SK-N-SH (cell line): Measurements from ENCODE around the gene ZNF185. TPM values are rescaled to one million over a fixed set of nuclear protein-coding genes. Genes with fewer than 3 reads are reported as not detected.

Experiments used
- CHD2 ChIP-seq: fragments of 150-350 bp; IDR thresholded peaks from 2 replicates; pipeline ENCODE4 v1.6.1; 2018; ENCODE audit warnings: low read length; ENCODE audit not compliant: partially characterized antibody
- ELF1 ChIP-seq: IDR thresholded peaks from 2 replicates; pipeline ENCODE4 v1.4.0; 2012
- EP300 ChIP-seq, 2 experiments: IDR thresholded peaks; 2 replicates each; pipeline versions ENCODE4 v1.4.0 to v1.6.1; 2012; ENCODE audit warnings: borderline replicate concordance in 1 of 2, low read depth in 1 of 2, low read length in 1 of 2
- GABPA ChIP-seq: IDR thresholded peaks from 2 replicates; pipeline ENCODE4 v1.4.0; 2012; ENCODE audit warnings: low read depth, mild to moderate bottlenecking
- RCOR1 ChIP-seq: fragments of 150-350 bp; IDR thresholded peaks from 2 replicates; pipeline ENCODE4 v1.6.1; 2017; ENCODE audit warnings: antibody characterized with exemption, low read length
- REST ChIP-seq: IDR thresholded peaks from 2 replicates; pipeline ENCODE4 v1.6.1; 2012; ENCODE audit warnings: mild to moderate bottlenecking, low read depth, low read length, moderate library complexity
- SIN3A ChIP-seq: IDR thresholded peaks from 2 replicates; pipeline ENCODE4 v1.6.1; 2012; ENCODE audit warnings: low read depth, mild to moderate bottlenecking, low read length, moderate library complexity, borderline replicate concordance
- SMC3 ChIP-seq: IDR thresholded peaks from 2 replicates; pipeline ENCODE4 v1.6.1; 2012; ENCODE audit warnings: low read depth, low read length, improper control_type of control experiment
- YY1 ChIP-seq: IDR thresholded peaks from 2 replicates; pipeline ENCODE4 v1.4.0; 2012; ENCODE audit warnings: low read depth, mild to moderate bottlenecking
- ZBTB33 ChIP-seq: IDR thresholded peaks from 2 replicates; pipeline ENCODE4 v1.4.0; 2012; ENCODE audit warnings: low read depth, borderline replicate concordance
- polyA plus RNA-seq, 3 experiments: library from polyadenylated mRNA; depleted of rRNA; stranded (reverse); fragments of >200 nt; gene quantifications; 2 replicates each; pipeline ENCODE4 v1.2.3, GENCODE V29; 2012
- TF ChIP-seq, protein P1 (sequence below): fragments of 150-350 bp; IDR thresholded peaks from 2 replicates; pipeline ENCODE4 v1.6.1; 2016; ENCODE audit warnings: mild to moderate bottlenecking, low read depth, low read length
- TF ChIP-seq, protein P2 (sequence below): fragments of 150-350 bp; IDR thresholded peaks from 2 replicates; pipeline ENCODE4 v1.6.1; 2017; ENCODE audit warnings: antibody characterized with exemption, low read length, low read depth, borderline replicate concordance

Gene ZNF185
- polyA plus RNA-seq, 1 of the 3 experiments (the other 2 are of a cell fraction) = 10.3 TPM

GRCh38 chrX:152941328-152942076, 43.6 kb downstream of the ZNF185 start (continued):
- TF ChIP-seq, protein P1, sequence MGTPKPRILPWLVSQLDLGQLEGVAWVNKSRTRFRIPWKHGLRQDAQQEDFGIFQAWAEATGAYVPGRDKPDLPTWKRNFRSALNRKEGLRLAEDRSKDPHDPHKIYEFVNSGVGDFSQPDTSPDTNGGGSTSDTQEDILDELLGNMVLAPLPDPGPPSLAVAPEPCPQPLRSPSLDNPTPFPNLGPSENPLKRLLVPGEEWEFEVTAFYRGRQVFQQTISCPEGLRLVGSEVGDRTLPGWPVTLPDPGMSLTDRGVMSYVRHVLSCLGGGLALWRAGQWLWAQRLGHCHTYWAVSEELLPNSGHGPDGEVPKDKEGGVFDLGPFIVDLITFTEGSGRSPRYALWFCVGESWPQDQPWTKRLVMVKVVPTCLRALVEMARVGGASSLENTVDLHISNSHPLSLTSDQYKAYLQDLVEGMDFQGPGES = no peak
- TF ChIP-seq SIN3A = peak; percentile 33; the same call in 1 of the 2 replicates
- TF ChIP-seq ELF1 = no peak
- peak; percentile 19; the same call in 1 of the 2 replicates for TF ChIP-seq REST
- no peak; the same call in 1 of the 2 replicates for TF ChIP-seq ZBTB33
- peak; percentile 97 for TF ChIP-seq YY1
- peak; percentile 59 for TF ChIP-seq SMC3
- TF ChIP-seq CHD2 = peak; percentile 51
- TF ChIP-seq, protein P2, sequence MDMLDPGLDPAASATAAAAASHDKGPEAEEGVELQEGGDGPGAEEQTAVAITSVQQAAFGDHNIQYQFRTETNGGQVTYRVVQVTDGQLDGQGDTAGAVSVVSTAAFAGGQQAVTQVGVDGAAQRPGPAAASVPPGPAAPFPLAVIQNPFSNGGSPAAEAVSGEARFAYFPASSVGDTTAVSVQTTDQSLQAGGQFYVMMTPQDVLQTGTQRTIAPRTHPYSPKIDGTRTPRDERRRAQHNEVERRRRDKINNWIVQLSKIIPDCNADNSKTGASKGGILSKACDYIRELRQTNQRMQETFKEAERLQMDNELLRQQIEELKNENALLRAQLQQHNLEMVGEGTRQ = no peak
- no peak for TF ChIP-seq RCOR1
- TF ChIP-seq EP300 (IDR thresholded peaks at IDR 0.05; ENCODE audit: borderline replicate concordance in 1 of 2, low read depth in 1 of 2, low read length in 1 of 2) = no peak
- no peak for TF ChIP-seq GABPA
